ENCODE data around the gene SH3RF3. TPM values are rescaled to one million over a fixed set of nuclear protein-coding genes. Genes with fewer than 3 reads are reported as not detected.

SH3RF3 gene
- total RNA-seq, 2 experiments from 2014 or later: 2.2 to 2.5 TPM

DNA sequence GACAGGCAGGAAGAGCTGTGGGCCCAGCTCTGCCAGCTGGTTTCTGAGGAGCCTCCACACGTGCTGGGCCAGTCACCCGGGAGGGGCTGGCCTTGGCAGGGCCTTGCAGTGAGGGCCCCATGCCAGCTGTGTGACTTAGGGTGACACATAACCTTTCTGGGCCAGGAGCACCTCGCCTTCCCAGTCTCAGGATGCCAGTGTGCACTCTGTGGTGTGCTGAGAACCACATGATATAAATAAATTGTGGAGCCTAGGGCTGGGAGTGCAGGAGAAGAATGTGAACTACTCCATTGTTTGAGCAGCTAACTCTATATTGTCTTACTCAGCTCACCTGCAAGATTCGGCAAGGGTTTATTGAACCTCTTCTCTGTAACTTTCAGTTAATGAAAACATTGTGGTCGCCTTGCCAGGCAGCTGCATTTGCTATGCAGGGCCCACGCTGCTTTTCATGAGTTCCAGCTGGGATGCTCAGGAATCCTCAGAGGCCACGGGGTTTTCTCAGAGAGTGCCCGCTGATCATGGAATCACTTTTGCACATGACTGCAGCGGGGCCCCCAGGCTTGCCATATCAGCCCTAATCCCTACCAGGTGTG is 222.3 kb downstream of the SH3RF3 start:
- Mint-ChIP-seq H3K27ac (no peak overlapping the region), H3K4me1 (peaks cover 43% of the 10 kb centered on the region)
- DNase-seq: peak; percentile 21

DNA sequence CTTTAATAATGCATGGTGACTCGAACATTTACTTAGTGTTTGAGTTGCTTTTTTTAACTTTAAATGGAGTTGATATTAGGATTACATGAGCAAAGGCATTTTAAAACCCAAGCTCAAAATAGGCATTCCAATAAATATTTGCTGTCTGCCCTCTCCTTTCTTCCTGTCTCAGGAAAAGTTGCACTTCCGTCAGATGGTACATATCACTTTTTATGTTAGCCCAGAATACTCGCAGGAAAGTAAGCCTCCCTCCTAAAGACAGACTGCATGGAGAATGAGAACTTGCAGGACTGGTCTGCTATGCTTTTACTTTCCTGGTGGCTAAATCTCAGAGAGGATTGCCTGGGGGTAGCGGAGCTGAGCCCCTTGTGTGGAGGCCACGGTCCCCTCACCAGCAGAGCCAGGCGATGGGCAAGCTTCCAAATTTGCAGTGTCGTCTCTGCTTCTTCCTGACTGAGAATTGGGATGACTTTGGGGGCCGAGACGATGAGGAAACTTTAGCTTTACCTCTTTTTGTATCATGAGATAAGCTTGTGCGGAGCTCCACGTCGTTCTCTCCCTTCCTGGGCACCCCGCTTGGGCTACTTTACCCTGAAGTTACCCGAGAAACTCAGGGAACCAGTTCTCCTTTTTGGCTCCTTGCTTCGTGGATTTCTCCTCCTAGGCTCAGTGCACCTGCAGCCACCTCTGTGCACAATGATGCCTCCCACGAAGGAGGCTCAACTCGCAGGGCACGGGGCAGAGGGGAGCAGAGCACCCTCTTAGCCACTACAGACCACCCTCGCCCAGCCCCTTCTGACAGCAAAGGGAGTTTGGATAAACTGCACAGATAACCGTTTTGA is 223.3 kb downstream of the SH3RF3 start:
- Mint-ChIP-seq H3K27ac (no peak overlapping the region), H3K27me3 (no peaks in the 10 kb centered on the region), H3K9me3 (no peaks in the 10 kb centered on the region), H3K36me3 (no peaks in the 10 kb centered on the region), H3K4me3 (no peak overlapping the region), H3K4me1 (peaks cover 40% of the 10 kb centered on the region)
- no peak for DNase-seq

More for the DNA sequence above, 222.3 kb downstream of the SH3RF3 start:
- H3K9me3 Mint-ChIP-seq: no peaks in the 10 kb centered on the region
- H3K4me3 Mint-ChIP-seq: no peak overlapping the region
- H3K27me3 Mint-ChIP-seq: no peaks in the 10 kb centered on the region
- H3K36me3 Mint-ChIP-seq: no peaks in the 10 kb centered on the region

DNA sequence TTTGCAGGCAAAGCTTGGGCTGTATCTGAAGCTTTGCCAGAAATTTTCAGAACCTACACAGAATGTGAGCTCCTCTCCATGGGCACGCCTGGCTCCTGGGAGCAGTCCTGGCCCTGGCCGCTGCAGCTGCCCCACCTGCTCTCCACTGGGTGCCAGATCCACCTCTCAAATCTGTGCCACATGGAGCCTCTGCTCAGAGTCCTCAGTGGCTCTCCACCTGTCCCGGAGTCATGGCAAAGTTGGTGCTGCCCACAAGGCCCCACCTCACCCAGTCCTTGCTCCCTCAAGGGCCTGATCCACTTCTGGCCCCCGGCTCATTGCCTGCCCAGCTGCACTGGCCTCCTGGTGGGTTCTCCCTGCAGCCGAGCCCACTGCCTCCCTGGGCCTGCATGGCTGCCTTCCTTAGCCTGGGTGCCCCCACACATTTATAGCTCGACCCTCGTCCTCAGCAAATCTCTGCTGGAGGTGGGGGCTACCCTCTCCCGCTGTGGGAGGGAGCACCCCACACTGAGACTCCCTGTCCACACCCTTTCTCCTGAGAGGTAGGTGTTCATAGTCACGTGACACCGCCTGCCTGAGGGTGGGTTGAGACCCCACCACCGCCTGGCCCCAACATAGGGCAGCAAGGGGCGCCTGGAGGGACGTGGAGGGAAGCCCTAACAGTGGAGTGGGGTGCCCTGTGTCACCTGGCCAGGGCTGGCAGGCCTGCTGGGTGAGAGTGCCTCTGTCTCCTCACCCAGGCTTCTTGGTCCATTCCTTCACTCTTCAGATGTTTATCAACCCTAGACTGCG is 224.1 kb downstream of the SH3RF3 start:
- H3K27ac Mint-ChIP-seq: no peak overlapping the region
- H3K9me3 Mint-ChIP-seq: peaks cover 4% of the 10 kb centered on the region
- H3K36me3 Mint-ChIP-seq: peaks cover 4% of the 10 kb centered on the region
- H3K4me1 Mint-ChIP-seq: peaks cover 35% of the 10 kb centered on the region
- H3K27me3 Mint-ChIP-seq: no peaks in the 10 kb centered on the region
- DNase-seq: no peak
- H3K4me3 Mint-ChIP-seq: no peak overlapping the region

DNA sequence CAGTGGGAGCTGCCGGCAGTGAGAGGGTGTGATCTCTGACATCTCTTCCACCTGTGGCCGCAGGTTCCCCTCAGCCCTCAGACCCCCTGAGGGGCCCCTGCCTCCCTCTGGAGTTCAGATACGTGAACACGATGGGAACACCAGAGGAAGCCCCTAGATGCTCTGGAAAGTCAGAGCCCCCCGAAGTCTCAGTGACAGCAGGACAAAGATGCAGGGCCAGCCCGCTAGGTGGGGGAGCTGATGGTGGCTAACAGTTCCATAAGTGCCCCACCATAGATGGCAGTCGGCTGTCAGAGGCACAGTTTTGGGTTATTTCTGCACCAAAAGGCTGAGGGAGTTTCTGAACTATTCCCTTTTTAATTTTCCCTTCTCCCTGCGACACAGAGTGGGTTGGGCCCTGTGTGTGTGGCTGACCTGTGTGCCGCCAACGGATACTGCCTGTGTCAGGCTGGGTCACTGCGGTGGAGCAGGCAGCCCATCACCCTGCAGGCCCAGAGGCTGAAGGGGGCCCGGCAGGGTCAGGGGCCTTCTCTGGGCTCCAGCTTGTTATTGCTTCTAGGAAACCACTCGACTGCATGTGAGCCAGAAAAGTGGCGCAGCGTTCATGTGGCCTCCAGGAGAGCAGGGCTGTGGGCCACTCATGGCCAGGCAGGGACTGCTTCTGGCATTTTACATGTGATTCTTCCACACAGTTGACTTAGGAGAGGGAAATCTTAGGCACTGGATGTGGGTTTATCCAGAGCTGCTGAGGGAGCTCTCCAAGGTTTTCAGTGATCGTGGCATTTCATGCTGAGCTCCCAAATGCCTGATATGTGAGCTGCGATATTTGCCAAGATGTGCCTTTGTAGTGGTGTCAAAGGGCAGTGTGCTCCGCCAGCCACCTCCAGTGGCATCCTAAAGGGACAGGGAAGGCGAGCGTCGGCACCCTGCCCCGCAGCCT is 225.1 kb downstream of the SH3RF3 start:
- peaks cover 10% of the 10 kb centered on the region for H3K36me3 Mint-ChIP-seq
- H3K4me3 Mint-ChIP-seq: no peak overlapping the region
- H3K27ac Mint-ChIP-seq: no peak overlapping the region
- no peak for DNase-seq
- H3K27me3 Mint-ChIP-seq: no peaks in the 10 kb centered on the region
- H3K4me1 Mint-ChIP-seq: peaks cover 26% of the 10 kb centered on the region
- H3K9me3 Mint-ChIP-seq: peaks cover 11% of the 10 kb centered on the region

DNA sequence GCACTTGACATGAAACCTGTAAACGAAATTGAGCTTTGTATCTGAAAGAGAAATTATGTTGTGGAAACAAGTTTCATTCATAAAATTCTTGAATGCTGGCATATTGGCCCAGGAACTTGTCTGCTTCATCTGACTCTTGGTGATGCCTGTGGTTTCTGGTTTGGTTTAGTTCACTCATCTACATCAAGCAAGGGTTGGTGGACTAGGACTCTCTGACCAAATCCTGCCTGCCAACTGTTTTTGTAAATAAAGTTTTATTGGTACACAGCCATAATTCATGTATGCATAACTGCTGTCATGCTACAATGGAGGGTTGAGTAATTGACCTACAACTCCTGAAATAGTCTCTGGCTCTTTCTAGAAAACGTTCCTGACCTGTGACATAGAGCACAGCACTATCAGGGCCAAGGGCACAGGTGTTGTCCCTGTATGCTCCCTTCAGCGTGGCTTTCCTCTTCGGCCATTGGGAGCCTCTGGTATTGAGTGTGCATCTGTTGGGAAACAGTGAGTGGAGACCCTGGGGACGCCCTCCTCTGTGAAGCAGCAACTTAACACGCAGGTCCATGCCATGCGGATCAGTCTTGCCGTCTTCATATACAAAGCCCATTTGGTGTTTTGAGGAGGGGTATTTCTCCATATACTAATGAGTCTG is 226.3 kb downstream of the SH3RF3 start:
- Mint-ChIP-seq H3K4me3 (no peak overlapping the region), H3K9me3 (peaks cover 12% of the 10 kb centered on the region), H3K27ac (no peak overlapping the region), H3K36me3 (peaks cover 12% of the 10 kb centered on the region), H3K27me3 (no peaks in the 10 kb centered on the region), H3K4me1 (peaks cover 14% of the 10 kb centered on the region)
- no peak for DNase-seq

DNA sequence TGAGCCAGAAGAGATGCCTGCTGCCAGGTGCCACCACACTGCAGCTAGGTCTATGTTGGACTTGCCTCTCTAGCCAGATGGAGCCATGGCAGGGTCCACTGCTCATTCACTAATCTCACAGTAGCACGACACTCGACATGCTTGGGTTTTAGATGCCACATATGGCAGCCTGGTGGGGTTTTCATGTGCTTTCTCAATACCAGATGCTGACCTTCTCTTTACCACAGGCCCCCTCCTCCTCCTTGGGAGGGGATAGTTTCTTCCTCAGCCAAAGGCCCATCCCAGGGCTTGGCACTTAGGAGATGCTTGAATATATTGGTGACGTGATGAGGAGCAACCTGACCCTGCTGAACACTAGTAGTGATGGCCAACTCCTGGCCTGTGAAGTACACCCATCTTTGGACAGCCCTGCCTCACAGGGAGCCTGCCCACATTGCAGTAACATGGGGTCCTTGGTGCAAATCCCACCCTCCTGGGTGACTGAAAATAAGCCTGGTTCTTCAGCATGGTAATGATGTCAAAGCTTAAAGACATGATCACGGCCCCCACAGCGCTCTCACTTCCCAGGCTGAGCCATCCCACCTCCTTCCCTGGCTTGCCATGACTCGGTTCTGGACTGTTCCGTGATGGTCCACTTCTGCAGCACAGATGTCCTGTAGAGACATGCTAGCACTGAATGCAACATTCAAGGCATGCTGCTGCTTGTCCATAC is 227.5 kb downstream of the SH3RF3 start:
- Mint-ChIP-seq H3K36me3 (peaks cover 14% of the 10 kb centered on the region), H3K9me3 (peaks cover 16% of the 10 kb centered on the region), H3K4me1 (peaks cover 3% of the 10 kb centered on the region), H3K4me3 (no peak overlapping the region), H3K27me3 (no peaks in the 10 kb centered on the region), H3K27ac (no peak overlapping the region)
- no peak for DNase-seq

DNA sequence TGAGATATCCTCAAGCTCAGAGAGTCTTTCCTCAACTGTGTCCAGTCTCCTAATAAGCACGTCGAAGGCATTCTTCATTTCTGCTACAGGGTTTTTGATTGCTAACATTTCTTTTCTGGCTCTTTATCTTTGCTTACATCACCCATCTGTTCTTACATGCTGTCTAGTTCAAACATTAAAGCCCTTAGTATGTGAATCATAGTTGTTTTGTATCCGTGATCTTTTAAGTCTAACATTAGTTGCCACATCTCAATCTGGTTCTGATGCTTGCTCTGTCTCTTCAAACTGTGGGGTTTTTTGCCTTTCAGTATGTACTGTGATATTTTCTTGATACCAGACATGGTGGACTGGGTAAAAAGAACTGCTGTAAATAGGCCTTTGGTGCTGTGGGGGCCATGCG is 235.2 kb downstream of the SH3RF3 start:
- Mint-ChIP-seq H3K27me3 (no peaks in the 10 kb centered on the region), H3K4me3 (no peak overlapping the region), H3K27ac (no peak overlapping the region), H3K36me3 (peaks cover 7% of the 10 kb centered on the region), H3K4me1 (peaks cover 9% of the 10 kb centered on the region), H3K9me3 (peaks cover 4% of the 10 kb centered on the region)
- no peak for DNase-seq

DNA sequence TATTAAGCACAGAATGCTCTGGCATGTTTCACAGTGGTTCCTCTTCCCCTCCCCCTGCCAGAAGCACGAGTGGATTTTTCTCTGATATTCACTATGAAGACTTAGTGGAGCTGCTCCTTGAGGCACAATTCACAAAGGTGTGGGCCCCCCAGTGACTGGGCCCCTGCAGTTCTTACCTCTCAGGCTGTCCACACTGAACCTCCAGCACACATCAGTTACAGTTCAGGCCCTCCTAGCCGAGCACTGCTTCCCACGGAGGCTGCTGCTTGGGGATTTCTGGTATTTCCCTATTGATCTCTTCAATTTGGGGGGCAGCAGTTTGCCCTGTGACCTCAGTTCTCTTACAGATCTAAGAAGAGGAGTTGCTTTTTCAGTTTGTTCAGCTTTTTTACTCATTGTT is 236.1 kb downstream of the SH3RF3 start:
- no peak for DNase-seq
- Mint-ChIP-seq H3K4me3 (no peak overlapping the region), H3K27ac (no peak overlapping the region), H3K36me3 (peaks cover 7% of the 10 kb centered on the region), H3K9me3 (peaks cover 4% of the 10 kb centered on the region), H3K4me1 (peaks cover 9% of the 10 kb centered on the region), H3K27me3 (no peaks in the 10 kb centered on the region)

DNA sequence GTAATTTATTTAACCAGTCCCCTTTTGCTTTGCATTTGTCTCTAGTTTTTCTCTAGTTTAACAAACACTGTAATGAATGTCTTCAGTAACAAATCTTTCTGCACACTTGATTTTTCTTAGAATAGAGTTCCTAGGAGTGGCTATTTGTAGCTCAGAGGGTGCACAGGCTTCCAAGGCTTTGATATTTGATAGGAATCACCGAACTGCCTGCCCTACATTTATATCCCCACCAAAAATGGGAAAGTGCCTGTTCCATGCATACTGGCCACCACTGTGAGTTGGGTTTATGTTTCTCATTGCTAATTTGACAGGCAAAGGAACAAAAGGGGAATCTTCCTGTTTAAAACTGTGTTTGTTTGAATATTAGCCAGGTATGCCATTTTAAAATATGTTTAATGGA is 238.7 kb downstream of the SH3RF3 start:
- no peaks in the 10 kb centered on the region for H3K9me3 Mint-ChIP-seq
- DNase-seq: no peak
- H3K4me1 Mint-ChIP-seq: peaks cover 9% of the 10 kb centered on the region
- no peak overlapping the region for H3K27ac Mint-ChIP-seq
- H3K36me3 Mint-ChIP-seq: peaks cover 4% of the 10 kb centered on the region
- no peak overlapping the region for H3K4me3 Mint-ChIP-seq
- no peaks in the 10 kb centered on the region for H3K27me3 Mint-ChIP-seq

DNA sequence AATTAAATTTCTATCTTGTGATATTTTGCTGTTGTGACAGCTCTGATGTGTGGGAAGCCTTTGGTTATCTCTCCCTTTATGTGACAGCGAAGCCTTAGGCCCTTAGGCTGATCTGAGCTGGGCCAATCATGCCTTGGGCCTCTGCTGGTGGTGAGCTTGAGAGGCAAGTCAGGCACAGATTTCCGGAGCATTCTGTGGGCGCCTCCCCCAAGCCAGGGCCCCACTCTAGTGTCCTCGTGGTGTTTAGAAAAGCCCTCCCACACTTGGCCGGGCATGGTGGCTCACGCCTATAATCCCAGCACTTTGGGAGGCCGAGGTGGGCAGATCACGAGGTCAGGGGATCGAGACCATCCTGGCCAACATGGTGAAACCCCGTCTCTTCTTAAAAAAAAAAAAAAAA is 239.8 kb downstream of the SH3RF3 start:
- DNase-seq: no peak
- H3K9me3 Mint-ChIP-seq: no peaks in the 10 kb centered on the region
- H3K27ac Mint-ChIP-seq: no peak overlapping the region
- no peak overlapping the region for H3K4me3 Mint-ChIP-seq
- no peaks in the 10 kb centered on the region for H3K27me3 Mint-ChIP-seq
- peaks cover 6% of the 10 kb centered on the region for H3K4me1 Mint-ChIP-seq
- H3K36me3 Mint-ChIP-seq: peaks cover 5% of the 10 kb centered on the region

DNA sequence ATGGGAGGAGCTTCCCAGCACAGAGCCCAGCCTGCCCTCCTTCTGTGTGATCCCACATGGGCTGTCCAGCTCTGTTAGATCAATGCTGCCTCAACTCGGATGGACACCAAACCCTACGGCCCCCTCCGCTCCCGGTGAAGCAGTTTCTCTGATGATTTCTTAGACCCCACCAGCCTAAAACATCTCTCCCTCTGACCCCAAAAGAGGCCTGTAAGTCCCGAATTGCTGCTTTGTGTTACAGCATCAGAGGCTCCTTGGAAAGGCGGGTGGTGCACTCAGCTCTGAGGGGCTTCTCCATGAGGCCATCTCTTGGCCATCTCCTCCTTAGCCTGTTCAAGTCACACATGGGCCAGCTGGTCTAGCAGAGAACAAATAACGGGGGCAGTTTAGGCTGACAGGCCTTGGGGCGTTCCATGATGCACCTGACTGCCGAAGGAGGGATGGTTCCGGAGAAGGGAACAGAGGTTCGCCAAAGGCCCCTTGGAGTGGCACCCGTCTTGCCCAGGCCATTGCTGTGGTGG is 240.7 kb downstream of the SH3RF3 start:
- no peak for DNase-seq
- H3K36me3 Mint-ChIP-seq: peaks cover 2% of the 10 kb centered on the region
- no peak overlapping the region for H3K27ac Mint-ChIP-seq
- H3K4me1 Mint-ChIP-seq: no peaks in the 10 kb centered on the region
- H3K4me3 Mint-ChIP-seq: no peak overlapping the region
- H3K27me3 Mint-ChIP-seq: no peaks in the 10 kb centered on the region
- no peaks in the 10 kb centered on the region for H3K9me3 Mint-ChIP-seq

DNA sequence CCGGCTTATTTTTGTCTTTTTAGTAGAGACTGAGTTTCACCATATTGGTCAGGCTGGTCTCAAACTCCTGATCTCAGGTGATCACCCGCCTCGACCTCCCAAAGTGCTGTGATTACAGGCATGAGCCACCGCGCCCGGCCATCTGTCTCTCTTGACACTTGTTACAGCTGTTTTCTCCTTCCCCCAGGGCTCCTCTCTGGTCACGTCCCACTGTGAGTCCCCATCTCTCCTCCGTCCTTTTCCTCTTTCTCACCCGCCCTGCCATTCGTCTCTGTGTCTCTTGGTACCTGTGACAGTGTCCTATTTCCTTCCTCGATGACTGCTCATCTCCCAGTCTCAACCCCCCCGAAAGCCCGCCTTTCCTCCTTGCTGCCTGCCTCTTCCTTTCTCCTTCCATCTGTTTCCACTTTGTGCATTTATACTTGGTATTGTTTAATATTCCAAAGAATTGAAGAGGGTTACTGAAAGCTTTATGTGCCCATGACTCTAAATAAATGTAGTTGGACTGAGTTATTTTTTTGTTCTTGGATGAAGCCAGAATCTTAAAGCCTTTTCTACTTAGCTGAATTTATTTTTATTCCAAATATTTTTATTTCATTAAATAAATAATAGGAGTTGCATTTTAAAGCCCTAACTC is 241.5 kb downstream of the SH3RF3 start:
- H3K4me1 Mint-ChIP-seq: no peaks in the 10 kb centered on the region
- peaks cover 2% of the 10 kb centered on the region for H3K36me3 Mint-ChIP-seq
- DNase-seq: no peak
- no peaks in the 10 kb centered on the region for H3K9me3 Mint-ChIP-seq
- no peak overlapping the region for H3K4me3 Mint-ChIP-seq
- no peak overlapping the region for H3K27ac Mint-ChIP-seq
- H3K27me3 Mint-ChIP-seq: no peaks in the 10 kb centered on the region

DNA sequence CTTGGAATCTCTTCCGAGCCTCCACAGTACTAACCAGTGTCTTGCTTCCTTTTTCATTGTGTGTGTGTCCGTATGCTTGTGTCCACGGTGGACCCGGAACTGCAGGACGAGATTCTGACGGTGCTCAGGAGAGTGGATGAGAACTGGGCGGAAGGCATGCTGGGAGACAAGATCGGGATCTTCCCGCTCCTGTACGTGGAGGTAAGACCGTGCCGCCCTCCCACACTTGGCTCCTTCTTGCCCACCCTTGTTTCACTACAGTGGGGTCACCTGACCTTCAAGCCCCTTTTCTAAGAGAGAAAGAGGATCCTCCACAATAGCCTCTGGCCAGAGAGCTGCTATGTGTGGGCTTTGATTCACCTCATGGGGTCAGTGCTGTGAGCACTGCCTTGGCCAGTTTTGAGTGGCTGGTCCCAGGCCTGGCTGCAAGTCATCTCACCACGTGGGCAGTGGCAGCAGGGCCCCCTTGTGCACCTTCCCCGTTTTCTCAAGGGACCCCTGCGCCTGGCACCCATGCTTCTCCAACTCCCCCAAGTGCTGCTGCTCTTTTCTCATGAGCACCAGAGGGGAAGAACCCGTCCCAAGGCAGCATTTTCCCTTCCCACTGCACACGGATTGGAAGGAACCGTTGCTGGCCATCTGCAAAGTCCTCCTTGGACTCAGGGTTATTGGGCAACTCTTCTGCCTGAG is 242.6 kb downstream of the SH3RF3 start:
- H3K4me1 Mint-ChIP-seq: no peaks in the 10 kb centered on the region
- H3K9me3 Mint-ChIP-seq: no peaks in the 10 kb centered on the region
- H3K4me3 Mint-ChIP-seq: no peak overlapping the region
- peaks cover 2% of the 10 kb centered on the region for H3K36me3 Mint-ChIP-seq
- no peaks in the 10 kb centered on the region for H3K27me3 Mint-ChIP-seq
- H3K27ac Mint-ChIP-seq: no peak overlapping the region
- no peak for DNase-seq
